Sigmoid colon (tissue), 4 donors: ENCODE measurements around the gene CZIB.

Experiments
- POLR2A ChIP-seq, 2 donors: fragments of 450-650 bp; IDR thresholded peaks; one replicate each; pipeline ENCODE4 v1.6.1; 2016; ENCODE audit warnings: antibody characterized with exemption in 2 of 2, mild to moderate bottlenecking in 2 of 2, moderate library complexity in 2 of 2
- POLR2AphosphoS5 ChIP-seq, 4 donors: sonication (generic); formaldehyde crosslinking; IDR thresholded peaks; one replicate each; pipeline ENCODE4 v1.6.1; 2017; ENCODE audit warnings: antibody characterized with exemption in 4 of 4
- TF ChIP-seq, protein P1 (sequence below), 4 experiments: fragments of 450-650 bp in 3 of 4; fragments of 200-600 bp in 1 of 4; IDR thresholded peaks; one replicate each; pipeline ENCODE4 v1.5.1; 2016 to 2019; ENCODE audit warnings: antibody characterized with exemption in 4 of 4, mild to moderate bottlenecking in 3 of 4, moderate library complexity in 2 of 4

DNA sequence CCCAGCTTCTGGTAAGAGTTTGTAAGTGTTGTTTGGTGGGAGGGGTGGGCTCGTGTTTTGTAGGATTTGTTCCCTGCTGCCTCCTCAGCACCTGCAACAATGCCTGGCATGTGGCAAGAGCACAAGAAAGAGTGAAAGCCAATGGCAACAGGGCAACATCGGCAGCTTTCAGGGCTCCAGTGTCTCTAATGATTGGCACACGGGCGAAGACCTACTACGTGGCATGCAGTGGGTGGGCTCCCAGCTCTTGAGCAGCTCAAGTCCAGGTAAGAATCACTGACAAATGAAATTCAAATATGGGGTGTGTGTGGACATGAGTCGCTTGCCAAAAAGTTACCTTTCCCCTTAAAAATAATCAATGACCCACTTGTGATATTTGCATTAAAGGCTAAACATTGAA is 54.1 kb downstream of the CZIB start:
- TF ChIP-seq POLR2A (IDR thresholded peaks at IDR 0.05) = no peak
- TF ChIP-seq, protein P1, sequence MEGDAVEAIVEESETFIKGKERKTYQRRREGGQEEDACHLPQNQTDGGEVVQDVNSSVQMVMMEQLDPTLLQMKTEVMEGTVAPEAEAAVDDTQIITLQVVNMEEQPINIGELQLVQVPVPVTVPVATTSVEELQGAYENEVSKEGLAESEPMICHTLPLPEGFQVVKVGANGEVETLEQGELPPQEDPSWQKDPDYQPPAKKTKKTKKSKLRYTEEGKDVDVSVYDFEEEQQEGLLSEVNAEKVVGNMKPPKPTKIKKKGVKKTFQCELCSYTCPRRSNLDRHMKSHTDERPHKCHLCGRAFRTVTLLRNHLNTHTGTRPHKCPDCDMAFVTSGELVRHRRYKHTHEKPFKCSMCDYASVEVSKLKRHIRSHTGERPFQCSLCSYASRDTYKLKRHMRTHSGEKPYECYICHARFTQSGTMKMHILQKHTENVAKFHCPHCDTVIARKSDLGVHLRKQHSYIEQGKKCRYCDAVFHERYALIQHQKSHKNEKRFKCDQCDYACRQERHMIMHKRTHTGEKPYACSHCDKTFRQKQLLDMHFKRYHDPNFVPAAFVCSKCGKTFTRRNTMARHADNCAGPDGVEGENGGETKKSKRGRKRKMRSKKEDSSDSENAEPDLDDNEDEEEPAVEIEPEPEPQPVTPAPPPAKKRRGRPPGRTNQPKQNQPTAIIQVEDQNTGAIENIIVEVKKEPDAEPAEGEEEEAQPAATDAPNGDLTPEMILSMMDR (IDR thresholded peaks at IDR 0.05) = no peak
- no peak for TF ChIP-seq POLR2AphosphoS5 (IDR thresholded peaks at IDR 0.05)
